Psoas muscle (tissue), 8 donors: ENCODE data around the gene TBC1D9B. TPM values are rescaled to one million over a fixed set of nuclear protein-coding genes. Genes with fewer than 3 reads are reported as not detected.
A peak's percentile ranks its signal among the peaks of the same experiment; 100 is the strongest.

Experiments used
- ATAC-seq, 4 donors: fragments of 200-7000 bp; cut with Tn5 transposase; one replicate each; pipeline ENCODE4 v1.9.1; 2020; ENCODE audit warnings: moderate library complexity in 3 of 4, mild to moderate bottlenecking in 2 of 4
- DNase-seq, 2 donors: peaks; one replicate each; pipeline ENCODE4 v3.0.0-alpha.2; 2020
- H3K27ac ChIP-seq: fragments of 200-600 bp; one replicate; pipeline ENCODE4 v1.8.0; 2022
- H3K27me3 ChIP-seq, 3 donors: fragments of 200-600 bp in 1 of 3; one replicate each; pipeline versions ENCODE4 v1.6.1 to v1.8.0; 2013 to 2022; ENCODE audit warnings: low read length in 2 of 3, mild to moderate bottlenecking in 2 of 3, moderate library complexity in 1 of 3; ENCODE audit not compliant: insufficient read depth in 3 of 3
- H3K36me3 ChIP-seq, 2 donors: fragments of 200-600 bp in 1 of 2; one replicate each; pipeline versions ENCODE4 v1.6.1 to v1.8.0; 2013 to 2022; ENCODE audit warnings: low read depth in 1 of 2, mild to moderate bottlenecking in 1 of 2, moderate library complexity in 1 of 2; ENCODE audit not compliant: insufficient read depth in 1 of 2
- H3K4me1 ChIP-seq: fragments of 200-600 bp; one replicate; pipeline ENCODE4 v1.8.0; 2022
- H3K4me3 ChIP-seq: fragments of 200-600 bp; one replicate; pipeline ENCODE4 v1.8.0; 2022; ENCODE audit warnings: mild to moderate bottlenecking
- H3K9me3 ChIP-seq: fragments of 200-600 bp; one replicate; pipeline ENCODE4 v1.8.0; 2022
- CTCF ChIP-seq: fragments of 200-600 bp; IDR thresholded peaks from one replicate; pipeline ENCODE4 v1.8.0; 2022; ENCODE audit warnings: antibody characterized with exemption
- WGBS, 3 donors: extraction: QIAGEN DNeasy Blood & Tissue Kit; methylation state at CpG; one replicate each; pipeline versions ENCODE4 v1.1.6 to v1.1.7; 2013; 5-methylcytosine and 5-hydroxymethylcytosine counted together
- intact Hi-C, 2 donors: fragments of 100-400 bp; cut with DNase I; formaldehyde crosslinking; loops; one replicate each; pipeline versions ENCODE4 v1.11.0 to v1.14.2; 2022
- polyA plus RNA-seq, 3 donors: library from polyadenylated mRNA; stranded (reverse); fragments of 200-250 nt; gene quantifications; one replicate each; pipeline ENCODE4 v1.2.3, GENCODE V29; 2013
- total RNA-seq, 4 donors: library from RNA; stranded (reverse); fragmentation: NEBNext Ultra II Directional in 2 of 4; extraction: Animal tissue kit (Norgen Biotek cat#: 25700) in 2 of 4; gene quantifications; one replicate each; pipeline versions ENCODE4 v1.2.1 to v1.2.4, GENCODE V29; 2021 to 2023
- donor health status: healthy with polysubstance abuse.
- donor health status: DM: no; HTN: no; CAD: no; lungs with moderate emphysema.
- donor health status: Bipolar disorder and iron deficiency.
- donor health status: healthy.
- donor health status: DM: yes; HTN: yes; CAD: no.
- donor health status: DM: no; HTN: no; CAD: no.
- donor health status: DM: no; HTN: no; CAD: no.
- donor health status: DM: yes; HTN: yes; CAD: no.

The TBC1D9B gene
- total and polyA plus RNA-seq, 7 donors: 30.1 to 50.2 (median 40.2) TPM

GRCh38 chr5:179815491-179816249 lies 92.0 kb downstream of the TBC1D9B start:
- intact Hi-C loops: no loop called here
- Histone ChIP-seq H3K36me3 (peaks cover 0 to 4% of the 10 kb centered on the region in 2 donors), H3K9me3 (no peaks in the 10 kb centered on the region), H3K27ac (no peak overlapping the region), H3K27me3 (no peaks in the 10 kb centered on the region), H3K4me3 (no peak overlapping the region), H3K4me1 (peaks cover 24% of the 10 kb centered on the region)
- WGBS, 3 donors: 93 to 97% (median 96%) methylated on average over 21 of the region's 21 CpGs
- ATAC-seq: no peak
- TF ChIP-seq CTCF: no peak
- peak in 1 of 2 donors; percentile 11 for DNase-seq

DNA sequence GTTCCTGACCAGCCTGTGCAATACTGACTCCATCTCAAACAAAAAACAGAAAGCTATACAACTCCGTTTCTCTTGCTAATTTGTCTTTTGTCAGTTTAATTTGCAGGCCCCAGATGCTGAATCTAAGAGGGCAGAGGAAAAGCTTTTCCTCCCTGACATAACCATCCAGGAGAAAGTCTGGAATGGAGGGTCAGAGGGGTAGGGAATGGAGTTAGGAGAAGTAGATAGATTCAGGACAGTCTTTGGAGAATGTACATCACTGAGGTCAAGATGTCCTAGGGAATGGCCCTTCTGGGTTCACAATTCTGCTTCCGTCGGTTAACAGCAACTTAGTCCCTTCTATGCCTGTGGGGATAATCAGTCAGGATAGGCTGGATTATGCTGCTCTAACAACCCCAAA lies 93.6 kb downstream of the TBC1D9B start:
- DNase-seq: no peak
- Histone ChIP-seq H3K4me1 (peaks cover 15% of the 10 kb centered on the region), H3K36me3 (peaks cover 0 to 4% of the 10 kb centered on the region in 2 donors), H3K27ac (no peak overlapping the region), H3K4me3 (no peak overlapping the region), H3K9me3 (no peaks in the 10 kb centered on the region), H3K27me3 (no peaks in the 10 kb centered on the region)
- ATAC-seq: no peak
- TF ChIP-seq CTCF: no peak
- WGBS, 3 donors: 70 to 84% (median 81%) methylated on average over 3 of the region's 3 CpGs
- intact Hi-C loops: no loop called here

DNA sequence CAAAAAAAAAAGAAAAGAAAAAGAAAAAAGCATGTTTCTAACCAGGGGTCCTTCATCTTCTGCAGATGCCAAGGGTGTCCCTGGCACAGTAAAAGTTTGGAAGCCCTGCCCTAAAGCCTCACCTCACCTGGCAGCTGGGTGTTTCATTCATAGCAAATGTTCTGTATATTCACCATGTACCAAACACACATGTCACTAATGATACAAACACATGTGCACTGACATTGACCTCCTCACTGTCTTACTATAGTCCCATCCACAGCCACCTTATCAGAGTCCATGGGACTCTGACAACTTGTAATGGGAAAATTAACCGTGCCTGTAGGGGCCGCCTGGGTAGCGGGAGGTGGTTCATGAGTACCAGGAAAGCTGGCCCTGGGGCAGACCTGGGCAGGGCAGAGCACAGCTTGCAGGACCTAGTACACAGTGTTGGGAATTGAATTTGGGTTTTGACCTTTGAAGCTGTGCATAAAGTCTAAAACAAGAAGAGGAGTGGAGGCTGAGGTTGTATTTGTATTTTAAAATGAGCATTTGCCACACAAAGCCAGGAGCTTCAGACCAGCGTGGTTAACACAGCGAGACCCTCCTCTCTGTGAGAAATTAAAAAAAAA lies 94.6 kb downstream of the TBC1D9B start:
- TF ChIP-seq CTCF: no peak
- intact Hi-C loops: no loop called here

DNA sequence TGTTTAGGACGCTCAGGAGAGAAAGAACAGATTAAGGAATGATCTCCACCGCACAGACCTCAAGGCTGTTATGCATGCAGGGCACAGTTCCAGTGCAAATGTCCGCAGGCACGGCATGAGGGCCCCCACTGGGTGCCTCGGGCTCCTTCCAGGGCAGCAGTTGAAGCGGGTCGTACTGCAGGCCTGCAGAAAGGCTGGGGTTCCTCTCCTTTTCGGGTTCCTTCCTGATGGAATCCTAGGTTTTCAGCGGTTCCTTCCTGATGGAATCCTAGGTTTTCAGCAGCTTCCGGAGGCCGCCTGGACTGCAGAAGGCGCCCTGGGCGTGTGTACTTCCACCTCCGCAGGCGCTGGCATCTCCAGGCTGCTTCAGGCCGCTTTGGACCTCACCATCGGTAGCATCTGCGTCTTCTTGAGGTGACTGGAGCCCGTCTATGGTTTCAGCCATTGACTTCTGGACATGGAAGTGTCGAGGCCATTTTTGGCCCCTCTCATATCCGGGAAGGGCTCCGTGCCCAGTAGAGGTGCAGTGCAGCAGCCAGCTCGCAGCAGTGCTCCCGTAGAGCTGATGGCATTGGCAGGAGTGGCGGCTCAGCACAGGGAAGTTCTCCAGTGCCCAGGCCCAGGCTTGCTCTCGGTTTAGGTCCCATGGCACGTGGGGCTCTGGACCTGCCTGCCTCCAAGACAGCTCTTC lies 95.4 kb downstream of the TBC1D9B start:
- TF ChIP-seq CTCF: no peak
- H3K4me3 ChIP-seq: no peak overlapping the region
- H3K4me1 ChIP-seq: peaks cover 11% of the 10 kb centered on the region
- H3K27ac ChIP-seq: no peak overlapping the region
- peaks cover 0 to 4% of the 10 kb centered on the region in 2 donors for H3K36me3 ChIP-seq
- H3K27me3 ChIP-seq: no peaks in the 10 kb centered on the region
- no peak for ATAC-seq
- intact Hi-C loops: no loop called here
- DNase-seq: peak in 1 of 2 donors; percentile 48
- no peaks in the 10 kb centered on the region for H3K9me3 ChIP-seq
- WGBS, 3 donors: 71 to 86% (median 76%) methylated on average over 27 of the region's 27 CpGs

More for the DNA sequence above, 94.6 kb downstream of the TBC1D9B start:
- peaks cover 10% of the 10 kb centered on the region for H3K4me1 ChIP-seq
- no peak for ATAC-seq
- 90 to 95% (median 93%) methylated on average over 5 of the region's 5 CpGs for WGBS, 3 donors
- peaks cover 0 to 4% of the 10 kb centered on the region in 2 donors for H3K36me3 ChIP-seq
- no peak overlapping the region for H3K4me3 ChIP-seq
- DNase-seq: no peak
- no peaks in the 10 kb centered on the region for H3K27me3 ChIP-seq
- no peak overlapping the region for H3K27ac ChIP-seq
- no peaks in the 10 kb centered on the region for H3K9me3 ChIP-seq

Other genes with a start within 250 kb of the TBC1D9B start
- gene CBY3, start 226.9 kb downstream of the TBC1D9B start, total RNA-seq: not detected
- under 1 TPM in 1 of 3 donors, not detected in 2; 0.16 TPM for gene CBY3, start 226.9 kb downstream of the TBC1D9B start, polyA plus RNA-seq
- 100 to 1,000 TPM; 205 to 285 (median 241) TPM for gene CANX, start 208.9 kb downstream of the TBC1D9B start, total RNA-seq
- gene CANX, start 208.9 kb downstream of the TBC1D9B start, polyA plus RNA-seq: 100 to 1,000 TPM in 2 of 3 donors, 10 to 100 TPM in 1; 85.7 to 252 (median 172) TPM
- gene MAML1, start 175.1 kb downstream of the TBC1D9B start, total RNA-seq: 10 to 100 TPM; 11.2 to 16.0 (median 12.3) TPM
- gene MAML1, start 175.1 kb downstream of the TBC1D9B start, polyA plus RNA-seq: 10 to 100 TPM in 1 of 3 donors, 1 to 10 TPM in 2; 4.6 to 12.1 (median 5.8) TPM
- gene LTC4S, start 113.9 kb downstream of the TBC1D9B start, total RNA-seq: 1 to 10 TPM; 1.7 to 6.7 (median 4.5) TPM
- 1 to 10 TPM; 1.5 to 2.2 (median 2.1) TPM for gene LTC4S, start 113.9 kb downstream of the TBC1D9B start, polyA plus RNA-seq
- 10 to 100 TPM; 29.3 to 58.4 (median 50.7) TPM for gene MGAT4B, start 101.0 kb downstream of the TBC1D9B start, total RNA-seq
- 100 to 1,000 TPM in 1 of 3 donors, 10 to 100 TPM in 2; 40.9 to 136 (median 63.4) TPM for gene MGAT4B, start 101.0 kb downstream of the TBC1D9B start, polyA plus RNA-seq
- 1,000 to 10,000 TPM in 1 of 4 donors, 100 to 1,000 TPM in 3; 688 to 1,199 (median 831) TPM for gene SQSTM1, start 87.0 kb downstream of the TBC1D9B start, total RNA-seq
- gene SQSTM1, start 87.0 kb downstream of the TBC1D9B start, polyA plus RNA-seq: 100 to 1,000 TPM; 463 to 917 (median 671) TPM
- gene MRNIP, start 49.1 kb downstream of the TBC1D9B start, total RNA-seq: 1 to 10 TPM; 2.1 to 7.9 (median 5.1) TPM
- gene MRNIP, start 49.1 kb downstream of the TBC1D9B start, polyA plus RNA-seq: 10 to 100 TPM; 20.4 to 30.4 (median 25.0) TPM
- 10 to 100 TPM; 34.1 to 41.1 (median 37.4) TPM for gene RNF130, start 163.9 kb upstream of the TBC1D9B start, total RNA-seq
- gene RNF130, start 163.9 kb upstream of the TBC1D9B start, polyA plus RNA-seq: 10 to 100 TPM; 35.9 to 45.3 (median 37.2) TPM